ENCODE data around the gene LYST. TPM values are rescaled to one million over a fixed set of nuclear protein-coding genes. Genes with fewer than 3 reads are reported as not detected.

The LYST gene
- total RNA-seq, 4 donors from 2014 or later: 65.1 to 73.5 (median 68.1) TPM

DNA sequence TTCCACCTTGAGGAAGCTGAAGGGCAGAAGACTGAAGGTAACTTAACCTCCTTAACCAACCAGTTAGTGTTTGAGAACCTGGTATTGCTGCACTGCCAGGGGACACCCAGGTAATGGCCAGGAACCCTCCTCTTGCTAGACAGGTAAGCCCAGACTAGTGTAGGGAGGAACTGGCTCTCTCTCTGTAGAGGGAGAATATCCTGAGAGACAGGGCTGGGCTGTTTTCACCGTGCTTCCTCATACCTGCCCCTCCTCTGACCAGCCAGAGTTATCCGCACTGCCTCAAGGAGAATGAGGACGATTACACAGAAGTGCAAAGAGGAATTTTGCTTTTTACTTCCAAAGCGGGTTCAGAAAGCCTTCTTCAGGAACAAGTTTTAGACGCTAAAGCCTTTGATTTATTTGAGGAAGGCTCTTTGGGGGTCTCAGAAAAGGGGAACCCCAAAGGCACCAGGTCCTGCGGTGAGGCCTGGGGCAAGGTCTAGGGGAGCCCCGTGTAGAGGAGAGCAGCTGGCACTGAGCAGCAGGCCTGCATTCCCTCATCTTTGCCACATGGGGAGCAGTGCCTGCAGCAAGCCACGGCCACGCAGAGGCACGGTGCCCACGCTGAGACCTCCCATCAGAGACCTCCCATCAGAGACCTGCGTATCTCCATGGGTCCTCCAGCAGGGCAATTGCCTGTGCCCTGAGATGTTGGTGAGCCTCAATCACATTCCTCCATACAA is 230.6 kb downstream of the LYST start:
- TF ChIP-seq, protein P1, sequence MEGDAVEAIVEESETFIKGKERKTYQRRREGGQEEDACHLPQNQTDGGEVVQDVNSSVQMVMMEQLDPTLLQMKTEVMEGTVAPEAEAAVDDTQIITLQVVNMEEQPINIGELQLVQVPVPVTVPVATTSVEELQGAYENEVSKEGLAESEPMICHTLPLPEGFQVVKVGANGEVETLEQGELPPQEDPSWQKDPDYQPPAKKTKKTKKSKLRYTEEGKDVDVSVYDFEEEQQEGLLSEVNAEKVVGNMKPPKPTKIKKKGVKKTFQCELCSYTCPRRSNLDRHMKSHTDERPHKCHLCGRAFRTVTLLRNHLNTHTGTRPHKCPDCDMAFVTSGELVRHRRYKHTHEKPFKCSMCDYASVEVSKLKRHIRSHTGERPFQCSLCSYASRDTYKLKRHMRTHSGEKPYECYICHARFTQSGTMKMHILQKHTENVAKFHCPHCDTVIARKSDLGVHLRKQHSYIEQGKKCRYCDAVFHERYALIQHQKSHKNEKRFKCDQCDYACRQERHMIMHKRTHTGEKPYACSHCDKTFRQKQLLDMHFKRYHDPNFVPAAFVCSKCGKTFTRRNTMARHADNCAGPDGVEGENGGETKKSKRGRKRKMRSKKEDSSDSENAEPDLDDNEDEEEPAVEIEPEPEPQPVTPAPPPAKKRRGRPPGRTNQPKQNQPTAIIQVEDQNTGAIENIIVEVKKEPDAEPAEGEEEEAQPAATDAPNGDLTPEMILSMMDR (IDR thresholded peaks at IDR 0.05; ENCODE audit: low read depth): no peak

DNA sequence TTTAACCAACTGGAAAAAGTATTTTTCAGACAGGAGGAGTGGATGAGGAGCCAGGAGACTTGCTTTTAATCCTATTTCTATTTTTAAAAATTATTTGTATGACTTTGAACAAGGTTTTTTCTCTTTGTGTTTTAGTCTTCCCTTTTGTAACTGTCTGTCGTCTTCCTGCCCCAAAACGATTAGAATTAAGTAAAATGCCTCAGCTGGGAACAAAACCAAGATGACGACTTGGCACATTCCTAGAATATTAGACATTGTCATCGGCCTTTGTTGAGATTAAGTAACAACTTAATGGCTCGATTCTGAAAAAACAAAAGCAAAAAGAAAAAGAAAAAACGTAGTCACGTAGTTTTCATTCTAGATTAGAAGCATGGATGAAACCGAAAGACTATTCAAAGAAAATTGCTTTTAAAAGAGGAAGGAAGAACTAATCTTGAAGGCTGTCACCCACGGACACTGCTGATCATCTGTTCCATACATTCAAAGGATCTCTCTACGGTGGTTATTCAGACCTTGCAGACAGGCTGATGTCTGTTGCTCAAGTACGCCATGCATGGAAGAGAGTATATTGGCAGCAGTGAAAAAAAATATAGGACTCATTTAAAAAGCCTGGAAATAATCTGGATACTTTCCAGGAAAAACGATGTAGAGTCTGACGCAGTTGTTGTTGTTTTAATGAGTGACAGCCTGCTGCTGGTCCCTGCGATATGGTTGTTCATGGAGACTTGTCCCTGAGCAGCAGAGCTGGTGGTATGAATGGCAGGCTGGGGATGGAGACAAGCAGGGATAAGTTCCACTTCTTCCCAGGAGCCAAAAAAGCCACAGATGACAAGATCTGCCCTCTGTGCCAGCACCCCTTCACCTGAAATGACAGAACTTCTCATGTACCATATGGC is 234.0 kb downstream of the LYST start:
- TF ChIP-seq, protein P1 (IDR thresholded peaks at IDR 0.05; ENCODE audit: low read depth): no peak

DNA sequence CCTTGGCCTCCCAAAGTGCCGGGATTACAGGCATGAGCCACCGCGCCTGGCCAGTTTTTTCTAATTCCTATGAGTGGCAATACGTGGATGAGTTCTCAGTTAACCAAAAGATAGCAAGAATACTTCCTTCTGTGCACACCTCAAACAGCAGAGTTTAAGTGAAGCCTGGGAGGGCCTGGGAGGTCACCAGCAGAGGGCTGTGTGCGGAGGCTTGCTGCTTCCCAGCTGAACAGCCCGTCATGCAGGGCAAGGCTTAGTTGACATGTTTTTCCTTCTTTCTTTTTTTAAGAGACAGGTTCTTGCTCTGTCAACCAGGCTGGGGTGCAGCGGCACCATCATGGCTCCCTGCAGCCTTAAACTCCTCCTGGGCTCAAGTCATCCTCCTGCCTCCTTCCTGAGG is 234.9 kb downstream of the LYST start:
- TF ChIP-seq, protein P1 (IDR thresholded peaks at IDR 0.05; ENCODE audit: low read depth): no peak

DNA sequence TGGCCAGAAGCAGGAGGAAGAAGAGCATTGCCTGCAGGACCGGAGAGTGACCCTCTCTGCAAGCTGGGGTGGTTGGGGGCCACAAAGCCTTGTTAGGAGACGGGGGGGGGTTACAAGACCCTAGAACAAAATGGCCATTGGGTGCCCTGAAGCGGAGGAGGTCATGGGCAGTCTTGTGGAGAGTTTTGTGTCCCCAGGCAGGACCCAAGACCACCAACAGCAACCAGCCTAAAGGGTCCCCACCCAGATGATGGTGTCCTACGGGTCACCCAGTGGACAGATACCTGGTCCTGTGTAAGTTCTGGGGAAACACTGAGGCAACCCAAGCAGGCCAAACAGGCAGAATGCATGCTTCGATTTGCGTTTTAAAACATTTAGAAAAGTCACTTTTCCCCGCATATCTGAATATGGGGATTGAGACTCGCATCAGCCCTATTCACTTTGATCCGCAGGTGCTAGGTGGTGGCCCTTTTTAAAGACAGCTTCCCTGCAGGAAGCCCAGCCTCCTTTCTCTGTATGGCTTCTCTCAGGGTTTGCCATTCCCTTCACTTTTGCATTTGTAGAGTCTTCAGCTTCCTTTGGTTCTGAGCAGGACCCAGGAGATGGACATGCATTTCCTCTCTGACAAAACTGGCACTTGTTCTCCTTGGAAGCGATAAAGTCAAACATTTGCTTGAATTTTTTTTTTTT is 238.2 kb downstream of the LYST start:
- TF ChIP-seq, protein P1 (IDR thresholded peaks at IDR 0.05; ENCODE audit: low read depth): no peak

DNA sequence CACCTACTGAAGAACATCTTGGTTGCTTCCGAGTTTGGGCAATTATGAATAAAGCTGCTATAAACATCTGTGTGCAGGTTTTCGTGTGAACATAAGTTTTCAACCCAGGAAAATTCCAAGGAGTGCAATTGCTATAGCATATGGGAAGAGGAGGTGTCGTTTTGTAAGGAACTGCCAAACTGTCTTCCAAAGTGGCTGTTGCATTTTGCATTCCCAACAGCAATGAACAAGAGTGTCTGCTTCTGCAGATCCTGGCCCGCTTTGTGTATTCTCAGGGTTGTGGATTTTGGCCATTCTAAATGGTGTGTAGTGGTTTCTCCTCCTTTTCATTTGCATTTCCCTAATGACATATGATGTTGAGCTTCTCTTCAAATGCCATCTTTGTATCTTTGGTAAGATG is 240.9 kb downstream of the LYST start:
- TF ChIP-seq, protein P1 (IDR thresholded peaks at IDR 0.05; ENCODE audit: low read depth): no peak

DNA sequence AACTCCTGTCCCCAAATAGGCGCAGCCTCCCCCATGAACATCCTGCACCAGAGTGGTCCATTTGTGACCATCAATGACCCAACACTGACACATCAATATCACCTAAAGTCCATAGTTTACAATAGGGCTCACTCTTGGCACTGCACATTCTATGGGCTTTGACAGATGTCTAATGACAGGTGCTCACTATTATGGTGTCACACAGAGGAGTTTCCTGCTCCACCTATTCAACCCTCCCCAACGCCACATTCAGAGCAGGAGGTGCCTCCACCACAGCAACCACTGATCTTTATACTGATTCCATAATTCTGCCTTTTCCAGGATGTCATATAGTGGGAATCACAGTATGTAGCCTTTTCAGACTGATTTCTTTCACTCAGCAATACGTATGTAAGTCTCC is 241.4 kb downstream of the LYST start:
- TF ChIP-seq, protein P1 (IDR thresholded peaks at IDR 0.05; ENCODE audit: low read depth): no peak

Data from subcutaneous adipose tissue (tissue), 4 donors.